Erythroblast (primary cell): ENCODE results near the gene RICTOR.

Experiments used
- GATA1 ChIP-seq: IDR thresholded peaks from 2 replicates; pipeline ENCODE4 v1.6.1; 2011; ENCODE audit warnings: low read depth, mild to moderate bottlenecking, control low read depth, low read length, moderate library complexity
- POLR2A ChIP-seq: IDR thresholded peaks from 2 replicates; pipeline ENCODE4 v1.6.1; 2011; ENCODE audit warnings: mild to moderate bottlenecking, low read length

DNA sequence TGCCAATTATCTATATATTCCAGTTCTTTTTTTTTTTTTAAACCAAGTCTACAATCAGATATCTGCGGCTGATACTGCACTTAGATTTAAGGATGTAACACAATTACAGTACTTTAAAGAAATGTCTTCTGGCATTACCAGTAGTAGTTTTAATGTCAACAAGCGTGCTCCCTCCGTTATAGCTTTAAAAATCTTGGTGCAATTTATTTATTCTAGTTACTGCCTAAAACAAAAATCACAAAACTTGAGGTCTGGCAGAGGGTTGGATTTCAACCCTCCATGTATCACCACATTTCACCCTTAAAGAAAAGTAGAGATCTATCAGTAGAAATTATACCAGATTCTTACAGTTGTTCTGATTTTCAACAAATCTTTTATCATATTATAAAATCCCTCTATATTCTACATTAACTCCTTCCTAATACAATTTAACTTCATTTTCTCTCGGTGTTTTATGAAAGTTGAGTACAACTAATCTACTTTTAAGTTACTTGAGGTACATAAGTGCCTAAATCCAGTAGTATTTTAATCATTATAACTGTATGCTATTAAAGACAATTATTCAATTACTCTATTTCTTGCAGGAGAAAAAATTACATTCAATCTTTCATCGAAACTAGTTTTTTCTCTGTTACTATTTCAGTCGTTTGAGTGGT lies 2.0 kb upstream of the RICTOR start:
- TF ChIP-seq POLR2A (no peak), GATA1 (no peak)
